Keratinocyte (primary cell): ENCODE data around the gene UBE2E1.

Experiments used
- EZH2 ChIP-seq: IDR thresholded peaks from one replicate; pipeline ENCODE4 v1.6.1; 2012; ENCODE audit warnings: inconsistent platforms, mild to moderate bottlenecking, low read length, moderate library complexity
- TF ChIP-seq, protein P1 (sequence below), 3 experiments: IDR thresholded peaks in 1 of 3; conservative IDR thresholded peaks in 1 of 3; optimal IDR thresholded peaks in 1 of 3; 2 replicates in 2 of 3; 3 replicates in 1 of 3; pipeline versions ENCODE3 to v1.5.1; 2011; ENCODE audit warnings: low read length in 3 of 3, mild to moderate bottlenecking in 3 of 3, moderate library complexity in 2 of 3, control low read depth in 1 of 3, inconsistent platforms in 1 of 3; ENCODE audit not compliant: insufficient read depth in 2 of 3; ENCODE audit errors: extremely low read depth in 1 of 3

DNA sequence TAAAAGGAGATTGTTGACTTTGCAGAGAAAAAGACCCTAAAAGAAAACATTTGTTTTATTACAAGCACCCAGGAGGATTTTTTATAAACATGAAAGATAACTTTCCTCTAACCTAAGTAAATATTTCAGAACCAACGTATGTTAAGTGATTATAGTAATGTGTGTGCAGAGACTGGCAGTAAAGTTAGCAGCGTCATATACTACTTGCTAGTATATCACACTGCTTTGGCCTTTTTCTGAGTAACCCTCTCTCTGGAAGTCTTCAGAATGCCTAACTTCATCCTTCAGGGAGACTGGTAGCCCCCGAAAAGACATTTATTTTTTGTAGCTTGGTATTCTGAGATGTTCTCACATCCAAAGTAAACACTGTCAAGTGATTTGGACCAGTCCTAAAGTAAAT lies 17.9 kb downstream of the UBE2E1 start:
- TF ChIP-seq, protein P1, sequence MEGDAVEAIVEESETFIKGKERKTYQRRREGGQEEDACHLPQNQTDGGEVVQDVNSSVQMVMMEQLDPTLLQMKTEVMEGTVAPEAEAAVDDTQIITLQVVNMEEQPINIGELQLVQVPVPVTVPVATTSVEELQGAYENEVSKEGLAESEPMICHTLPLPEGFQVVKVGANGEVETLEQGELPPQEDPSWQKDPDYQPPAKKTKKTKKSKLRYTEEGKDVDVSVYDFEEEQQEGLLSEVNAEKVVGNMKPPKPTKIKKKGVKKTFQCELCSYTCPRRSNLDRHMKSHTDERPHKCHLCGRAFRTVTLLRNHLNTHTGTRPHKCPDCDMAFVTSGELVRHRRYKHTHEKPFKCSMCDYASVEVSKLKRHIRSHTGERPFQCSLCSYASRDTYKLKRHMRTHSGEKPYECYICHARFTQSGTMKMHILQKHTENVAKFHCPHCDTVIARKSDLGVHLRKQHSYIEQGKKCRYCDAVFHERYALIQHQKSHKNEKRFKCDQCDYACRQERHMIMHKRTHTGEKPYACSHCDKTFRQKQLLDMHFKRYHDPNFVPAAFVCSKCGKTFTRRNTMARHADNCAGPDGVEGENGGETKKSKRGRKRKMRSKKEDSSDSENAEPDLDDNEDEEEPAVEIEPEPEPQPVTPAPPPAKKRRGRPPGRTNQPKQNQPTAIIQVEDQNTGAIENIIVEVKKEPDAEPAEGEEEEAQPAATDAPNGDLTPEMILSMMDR (optimal IDR thresholded peaks at IDR 0.05 in 1 of 3, IDR thresholded peaks at IDR 0.05 in 1 of 3, conservative IDR thresholded peaks at IDR 0.05 in 1 of 3; ENCODE audit: extremely low read depth in 1 of 3, insufficient read depth in 2 of 3, low read length in 3 of 3) = no peak
- no peak for TF ChIP-seq EZH2
